Vagina (tissue), 2 donors: ENCODE results near the gene MAP2K5.

Source experiments
- POLR2A ChIP-seq, 2 donors: fragments of 450-650 bp; IDR thresholded peaks; one replicate each; pipeline ENCODE4 v1.6.1; 2017; ENCODE audit warnings: antibody characterized with exemption in 2 of 2, mild to moderate bottlenecking in 2 of 2, moderate library complexity in 2 of 2
- POLR2AphosphoS5 ChIP-seq, 2 donors: sonication (generic); formaldehyde crosslinking; IDR thresholded peaks; one replicate each; pipeline ENCODE4 v1.9.0; 2017; ENCODE audit warnings: antibody characterized with exemption in 2 of 2, mild to moderate bottlenecking in 2 of 2, low read depth in 1 of 2; ENCODE audit not compliant: insufficient read depth in 1 of 2

DNA sequence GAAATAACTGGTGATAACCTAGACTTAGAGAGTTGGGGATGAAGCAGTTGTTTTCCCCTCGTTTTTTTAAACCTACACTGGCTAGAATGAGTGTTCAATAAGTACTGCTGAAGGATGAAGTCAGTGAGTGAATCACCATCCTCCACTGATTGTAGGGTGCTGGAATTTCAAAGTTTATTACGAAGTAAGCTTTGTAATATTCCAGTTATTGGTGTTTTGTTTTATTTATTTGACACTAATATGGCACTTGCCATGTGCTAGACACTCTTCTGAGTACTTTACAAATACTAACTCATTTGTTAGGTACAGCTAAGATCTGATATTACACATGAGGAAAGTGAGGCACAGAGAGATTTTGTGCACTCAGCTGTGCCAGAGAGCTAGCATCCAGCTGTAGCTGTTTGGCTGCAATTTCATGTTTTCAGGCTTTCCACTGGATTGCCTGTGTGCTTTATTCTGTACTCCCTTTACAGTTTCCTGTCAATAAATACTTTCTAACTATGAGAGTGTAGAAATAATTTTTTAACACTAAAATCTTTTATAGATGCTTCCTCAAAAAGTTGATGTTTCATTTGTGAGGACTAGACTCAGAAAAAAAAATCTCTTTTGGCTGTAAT lies 5.8 kb downstream of the MAP2K5 start:
- TF ChIP-seq POLR2AphosphoS5 (IDR thresholded peaks at IDR 0.05; ENCODE audit: insufficient read depth in 1 of 2, low read depth in 1 of 2) (no peak), POLR2A (IDR thresholded peaks at IDR 0.05) (no peak)
